Liver (tissue), 9 donors: ENCODE data around the gene SET. TPM values are rescaled to one million over a fixed set of nuclear protein-coding genes. Genes with fewer than 3 reads are reported as not detected.

Experiments used
- DNase-seq: peaks from one replicate; pipeline ENCODE4 v3.0.0-alpha.2; 2017; ENCODE audit warnings: low spot score
- H3K27ac ChIP-seq, 2 donors: one replicate each; pipeline ENCODE4 v1.7.0; 2013; ENCODE audit warnings: inconsistent platforms in 2 of 2, low read length in 2 of 2, control low read depth in 1 of 2, low read depth in 1 of 2, mild to moderate bottlenecking in 1 of 2
- H3K27me3 ChIP-seq, 4 donors: one replicate each; pipeline versions ENCODE4 v1.6.1 to v1.7.0; 2013; ENCODE audit warnings: low read length in 3 of 4, inconsistent platforms in 1 of 4, mild to moderate bottlenecking in 1 of 4, moderate library complexity in 1 of 4; ENCODE audit not compliant: control insufficient read depth in 4 of 4, insufficient read depth in 4 of 4
- H3K36me3 ChIP-seq, 4 donors: one replicate each; pipeline versions ENCODE4 v1.6.1 to v1.7.0; 2013; ENCODE audit warnings: low read length in 3 of 4, mild to moderate bottlenecking in 3 of 4, low read depth in 1 of 4, moderate library complexity in 1 of 4; ENCODE audit not compliant: control insufficient read depth in 4 of 4, insufficient read depth in 3 of 4
- H3K4me1 ChIP-seq, 4 donors: one replicate each; pipeline versions ENCODE4 v1.6.1 to v1.7.0; 2013; ENCODE audit warnings: low read length in 3 of 4, mild to moderate bottlenecking in 3 of 4, moderate library complexity in 1 of 4; ENCODE audit not compliant: control insufficient read depth in 4 of 4, insufficient read depth in 4 of 4
- H3K4me3 ChIP-seq, 3 donors: one replicate each; pipeline versions ENCODE4 v1.6.1 to v1.7.0; 2013; ENCODE audit warnings: low read length in 3 of 3, control low read depth in 1 of 3, low read depth in 1 of 3, mild to moderate bottlenecking in 1 of 3
- H3K9ac ChIP-seq, 2 donors: one replicate each; pipeline ENCODE4 v1.7.0; 2013; ENCODE audit warnings: low read length in 2 of 2, mild to moderate bottlenecking in 2 of 2, moderate library complexity in 2 of 2, control low read depth in 1 of 2, low read depth in 1 of 2
- H3K9me3 ChIP-seq, 4 donors: one replicate each; pipeline versions ENCODE4 v1.6.1 to v1.7.0; 2013; ENCODE audit warnings: low read length in 3 of 4; ENCODE audit not compliant: control insufficient read depth in 4 of 4
- ATF3 ChIP-seq: IDR thresholded peaks from 2 replicates; pipeline ENCODE4 v1.6.1; 2016; ENCODE audit warnings: antibody characterized with exemption
- EGR1 ChIP-seq, 2 donors: IDR thresholded peaks; 2 replicates each; pipeline ENCODE4 v1.6.1; 2016 to 2018; ENCODE audit warnings: antibody characterized with exemption in 2 of 2, low read depth in 2 of 2
- FOXA1 ChIP-seq: IDR thresholded peaks from 2 replicates; pipeline ENCODE4 v1.6.1; 2016; ENCODE audit warnings: antibody characterized with exemption
- FOXA2 ChIP-seq: IDR thresholded peaks from 2 replicates; pipeline ENCODE4 v1.6.1; 2016; ENCODE audit warnings: antibody characterized with exemption
- GABPA ChIP-seq, 2 donors: IDR thresholded peaks in 1 of 2; conservative IDR thresholded peaks in 1 of 2; 2 replicates each; pipeline ENCODE4 v1.6.1; 2016; ENCODE audit warnings: antibody characterized with exemption in 2 of 2, mild to moderate bottlenecking in 1 of 2, moderate library complexity in 1 of 2
- HNF4A ChIP-seq, 2 donors: conservative IDR thresholded peaks; 2 replicates each; pipeline ENCODE4 v1.6.1; 2016; ENCODE audit warnings: antibody characterized with exemption in 2 of 2, mild to moderate bottlenecking in 2 of 2
- HNF4G ChIP-seq: IDR thresholded peaks from 2 replicates; pipeline ENCODE4 v1.6.1; 2016; ENCODE audit warnings: antibody characterized with exemption
- JUND ChIP-seq, 2 donors: IDR thresholded peaks; 2 replicates each; pipeline ENCODE4 v1.6.1; 2016; ENCODE audit warnings: antibody characterized with exemption in 2 of 2
- MAX ChIP-seq: IDR thresholded peaks from 2 replicates; pipeline ENCODE4 v1.6.1; 2016; ENCODE audit warnings: antibody characterized with exemption
- NR2F2 ChIP-seq: IDR thresholded peaks from 2 replicates; pipeline ENCODE4 v1.6.1; 2016; ENCODE audit warnings: antibody characterized with exemption
- RAD21 ChIP-seq, 2 donors: IDR thresholded peaks; 2 replicates each; pipeline ENCODE4 v1.6.1; 2016; ENCODE audit warnings: antibody characterized with exemption in 2 of 2, mild to moderate bottlenecking in 2 of 2
- REST ChIP-seq: IDR thresholded peaks from 2 replicates; pipeline ENCODE4 v1.6.1; 2016; ENCODE audit warnings: antibody characterized with exemption, mild to moderate bottlenecking
- SP1 ChIP-seq: IDR thresholded peaks from 2 replicates; pipeline ENCODE4 v1.6.1; 2018; ENCODE audit warnings: antibody characterized with exemption, mild to moderate bottlenecking
- YY1 ChIP-seq: IDR thresholded peaks from 2 replicates; pipeline ENCODE4 v1.6.1; 2016; ENCODE audit warnings: antibody characterized with exemption, mild to moderate bottlenecking
- ZBTB33 ChIP-seq: IDR thresholded peaks from 2 replicates; pipeline ENCODE4 v1.6.1; 2016; ENCODE audit warnings: antibody characterized with exemption
- WGBS: extraction: QIAGEN DNeasy Blood & Tissue Kit; methylation state at CpG from one replicate; pipeline ENCODE4 v1.1.7; 2013; 5-methylcytosine and 5-hydroxymethylcytosine counted together
- polyA plus RNA-seq, 2 donors: library from polyadenylated mRNA; stranded (reverse) in 1 of 2; unstranded in 1 of 2; fragments of 200-250 nt in 1 of 2; fragments of >200 nt in 1 of 2; fragmentation: Nextera tagmentation in 1 of 2; extraction: Ambion mirVana in 1 of 2; gene quantifications; one replicate each; pipeline versions ENCODE4 v1.2.1 to v1.2.3, GENCODE V29; 2013 to 2015
- total RNA-seq, 2 donors: library from RNA; depleted of rRNA; stranded (reverse); fragments of >200 nt; gene quantifications; one replicate each; pipeline ENCODE4 v1.2.3, GENCODE V29; 2014
- donor health status: healthy.
- donor health status: healthy.
- donor health status: healthy.
- donor health status: healthy.
- donor health status: healthy.

Gene SET
- total and polyA plus RNA-seq, 4 donors = 58.2 to 95.6 (median 69.3) TPM

- WGBS = 91% methylated on average over 12 of the region's 12 CpGs
- no peaks in the 10 kb centered on the region for H3K4me1 ChIP-seq
- H3K27me3 ChIP-seq = no peaks in the 10 kb centered on the region
- H3K27ac ChIP-seq = no peak overlapping the region
- H3K36me3 ChIP-seq = no peaks in the 10 kb centered on the region
- no peaks in the 10 kb centered on the region for H3K9me3 ChIP-seq
- H3K4me3 ChIP-seq = no peak overlapping the region
- no peak overlapping the region for H3K9ac ChIP-seq
- TF ChIP-seq FOXA1 (no peak), GABPA (IDR thresholded peaks at IDR 0.05 in 1 of 2, conservative IDR thresholded peaks at IDR 0.05 in 1 of 2) (no peak), FOXA2 (no peak), REST (no peak), HNF4G (no peak), ATF3 (no peak), HNF4A (conservative IDR thresholded peaks at IDR 0.05) (no peak), RAD21 (IDR thresholded peaks at IDR 0.05) (no peak), ZBTB33 (no peak), MAX (no peak)
- DNase-seq = no peak
Measured at GRCh38 chr9:128642675-128643245, 46.3 kb upstream of the SET start.

GRCh38 chr9:128643519-128644300, 45.3 kb upstream of the SET start:
- Histone ChIP-seq H3K9me3 (no peaks in the 10 kb centered on the region), H3K27me3 (no peaks in the 10 kb centered on the region), H3K27ac (no peak overlapping the region), H3K36me3 (no peaks in the 10 kb centered on the region), H3K4me1 (no peaks in the 10 kb centered on the region), H3K4me3 (no peak overlapping the region), H3K9ac (no peak overlapping the region)
- no peak for DNase-seq
- 79% methylated on average over 12 of the region's 12 CpGs for WGBS
- TF ChIP-seq FOXA1 (no peak), SP1 (no peak), NR2F2 (no peak), REST (no peak), RAD21 (IDR thresholded peaks at IDR 0.05) (no peak), FOXA2 (no peak), HNF4G (no peak), EGR1 (IDR thresholded peaks at IDR 0.05; ENCODE audit: low read depth in 2 of 2) (no peak), MAX (no peak), ATF3 (no peak), ZBTB33 (no peak), JUND (IDR thresholded peaks at IDR 0.05) (no peak), YY1 (no peak)
